GM21528 (cell line): ENCODE results near the gene CFAP20DC.
"Not testable (repeated sequence)": the region's sequence is repeated elsewhere in the genome, so short reads cannot be mapped to it uniquely, and the experiment has no call there.

Experiments used
- ATAC-seq: cut with Tn5 transposase; IDR thresholded peaks from one replicate; pipeline ENCODE4 v1.9.1; 2021; ENCODE audit warnings: mild to moderate bottlenecking, moderate library complexity; ENCODE audit not compliant: unreplicated experiment, low FRiP score

The CFAP20DC gene

DNA sequence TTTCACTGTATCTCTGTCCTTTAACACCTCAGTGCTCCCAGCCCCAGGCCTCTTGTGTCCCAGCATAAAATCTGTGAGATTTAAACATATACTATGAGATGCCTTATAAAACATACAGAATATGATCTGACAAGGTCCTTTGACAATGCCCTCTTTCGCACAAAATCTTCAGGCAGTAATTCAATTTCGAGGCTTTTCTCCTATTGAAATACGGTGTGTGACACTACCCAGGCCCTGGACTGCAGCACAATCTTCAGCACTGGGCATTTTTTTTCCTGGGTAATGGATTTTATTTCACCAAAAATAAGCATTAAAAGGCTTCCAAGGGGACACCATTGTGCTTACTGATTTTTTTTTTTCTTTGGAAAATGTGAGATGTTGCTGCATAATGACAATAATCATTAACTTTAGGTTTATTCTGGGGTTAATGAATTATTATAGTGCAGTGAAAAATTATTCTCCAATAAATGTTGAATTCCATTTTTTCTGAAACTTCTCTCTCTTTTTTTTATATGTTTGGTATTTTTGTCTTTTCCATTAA, 342.4 kb downstream of the CFAP20DC start:
- no peak for ATAC-seq

DNA sequence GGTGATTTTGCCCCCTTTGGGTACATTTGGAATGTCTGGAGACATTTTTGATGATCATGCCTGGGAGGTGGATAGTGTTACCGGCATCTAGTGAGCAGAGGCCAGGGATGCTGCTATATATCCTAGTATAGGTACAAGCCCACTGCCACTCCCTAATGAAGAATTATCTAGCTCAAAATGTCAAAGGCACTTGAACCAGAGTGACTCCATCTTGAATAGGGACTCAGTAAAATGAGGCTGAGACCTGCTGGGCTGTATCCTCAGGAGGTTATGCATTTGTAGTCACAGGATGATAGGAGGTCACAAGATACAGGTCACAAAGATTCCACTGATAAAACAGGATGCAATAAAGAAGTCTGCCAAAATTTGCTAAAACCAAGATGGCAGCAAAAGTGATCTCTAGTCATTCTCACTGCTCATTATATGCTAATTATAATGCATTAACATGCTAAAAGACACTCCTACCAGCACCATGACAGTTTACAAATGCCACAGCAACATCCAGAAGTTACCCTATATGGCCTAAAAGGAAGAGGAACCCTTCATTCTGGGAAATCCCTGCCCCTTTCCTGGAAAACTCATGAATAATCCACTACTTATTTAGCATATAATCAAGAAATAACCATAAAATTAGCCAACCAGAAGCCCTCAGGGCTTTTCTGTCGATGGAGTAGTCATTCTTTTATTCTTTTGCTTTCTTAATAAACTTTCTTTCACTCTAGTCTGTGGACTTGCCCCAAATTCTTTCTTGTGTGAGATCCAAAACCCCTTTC, 343.2 kb downstream of the CFAP20DC start:
- no peak for ATAC-seq

DNA sequence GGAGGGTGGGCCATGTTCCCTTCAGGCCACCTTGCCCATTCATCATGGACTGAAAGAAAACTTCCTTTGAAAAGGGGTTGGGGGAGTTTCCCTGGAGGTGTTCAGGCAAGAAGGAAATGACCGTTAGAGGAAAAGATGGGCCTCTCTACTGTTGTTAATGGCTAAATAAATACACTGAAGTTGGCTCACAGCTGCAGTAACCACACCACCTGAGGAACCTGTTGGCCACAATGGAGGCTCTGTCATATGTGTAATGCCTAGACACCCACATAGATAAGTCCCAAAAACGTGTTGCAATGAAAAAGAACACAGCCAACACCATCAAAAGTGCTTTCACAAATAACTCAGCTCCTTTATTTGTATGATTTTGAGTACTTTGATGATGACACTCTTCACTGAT, 345.1 kb downstream of the CFAP20DC start:
- ATAC-seq: no peak

DNA sequence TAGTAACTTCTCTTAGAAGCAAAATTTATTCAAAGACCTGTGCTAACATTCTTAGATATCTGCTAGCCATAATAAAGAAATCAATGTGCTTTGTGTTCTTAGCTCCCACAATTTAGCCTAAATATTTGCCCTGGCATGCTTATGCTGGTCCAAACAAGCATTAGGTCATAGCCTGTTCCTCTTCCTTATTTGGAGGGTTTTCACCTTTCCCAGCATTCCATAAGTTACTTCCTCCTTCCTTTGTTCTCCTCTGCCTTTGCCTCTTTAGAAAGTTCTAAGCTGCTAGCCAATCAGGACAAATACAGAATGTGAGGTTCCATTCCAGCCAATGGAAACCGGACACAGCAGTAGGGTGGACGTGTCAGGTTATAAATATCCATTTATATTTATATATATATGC, 345.5 kb downstream of the CFAP20DC start:
- ATAC-seq: not testable (repeated sequence)

DNA sequence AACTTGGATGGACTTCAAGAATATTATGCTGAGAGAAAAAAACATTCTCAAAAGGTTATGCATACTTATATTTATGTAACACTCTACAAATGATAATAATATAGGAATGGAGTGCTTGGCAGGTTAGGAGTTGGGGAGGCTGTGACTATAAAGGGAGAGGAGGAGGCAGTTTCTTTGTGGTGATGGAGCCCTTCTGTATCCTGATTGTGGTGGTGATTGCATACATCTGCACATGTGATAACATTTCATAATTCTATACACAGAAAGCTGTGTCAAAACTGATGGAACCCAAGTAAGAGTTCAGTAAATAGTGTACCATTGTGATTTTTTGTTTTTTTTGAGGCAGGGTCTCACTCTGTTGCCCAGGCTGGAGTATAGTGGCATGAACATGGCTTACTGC, 351.6 kb downstream of the CFAP20DC start:
- no peak for ATAC-seq

DNA sequence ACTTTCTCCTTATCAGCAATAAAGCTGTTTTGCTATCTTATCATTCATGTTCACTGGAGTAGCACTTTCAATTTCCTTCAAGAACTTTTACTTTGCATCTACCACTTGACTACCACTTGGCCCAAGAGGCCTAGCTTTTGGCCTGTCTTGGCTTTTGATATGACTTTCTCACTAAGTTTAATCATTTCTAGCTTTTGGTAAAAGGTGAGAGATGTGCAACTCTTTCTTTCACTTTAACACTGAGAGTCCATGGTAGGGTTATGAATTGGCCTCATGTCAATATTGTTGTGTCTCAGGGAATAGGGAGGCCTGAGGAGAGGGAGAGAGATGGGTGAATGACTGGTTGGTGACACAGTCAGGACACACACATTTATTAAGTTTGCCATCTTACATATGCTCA, 352.3 kb downstream of the CFAP20DC start:
- ATAC-seq: no peak

DNA sequence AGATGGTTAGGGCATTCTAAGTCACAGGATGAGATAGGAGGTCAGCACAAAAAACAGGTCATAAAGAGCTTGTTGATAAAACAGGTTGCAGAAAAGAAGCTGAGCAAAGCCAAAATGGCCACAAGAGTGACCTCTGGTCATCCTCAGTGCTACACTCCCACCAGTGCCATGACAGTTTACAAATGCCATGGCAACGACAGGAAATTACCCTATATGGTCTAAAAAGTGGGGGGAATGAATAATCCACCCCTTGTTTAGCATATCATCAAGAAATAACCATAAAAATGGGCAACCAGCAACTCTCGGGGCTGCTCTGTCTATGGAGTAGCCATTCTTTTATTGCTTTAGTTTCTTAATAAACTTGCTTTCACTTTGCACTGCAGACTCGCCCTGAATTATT, 353.0 kb downstream of the CFAP20DC start:
- not testable (repeated sequence) for ATAC-seq

DNA sequence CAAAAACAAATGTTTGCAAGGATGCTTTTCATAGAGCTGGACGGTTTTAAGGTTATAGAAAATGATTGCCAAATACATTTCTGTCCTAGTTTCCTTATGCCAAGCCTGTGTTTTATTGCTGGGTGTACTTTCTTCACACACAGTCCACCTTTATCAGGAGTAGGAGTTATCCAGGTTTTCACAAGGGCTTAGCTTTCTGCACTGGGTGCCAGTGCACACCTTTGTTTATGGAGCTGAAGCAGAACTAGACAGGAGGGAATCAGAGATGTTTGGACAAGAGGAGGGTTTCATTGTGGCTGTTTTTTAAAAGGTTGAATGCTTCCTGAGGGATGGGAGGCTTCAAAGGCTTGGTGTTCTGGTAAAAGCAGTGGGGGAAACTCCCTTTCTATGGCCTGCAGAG, 353.7 kb downstream of the CFAP20DC start:
- no peak for ATAC-seq

DNA sequence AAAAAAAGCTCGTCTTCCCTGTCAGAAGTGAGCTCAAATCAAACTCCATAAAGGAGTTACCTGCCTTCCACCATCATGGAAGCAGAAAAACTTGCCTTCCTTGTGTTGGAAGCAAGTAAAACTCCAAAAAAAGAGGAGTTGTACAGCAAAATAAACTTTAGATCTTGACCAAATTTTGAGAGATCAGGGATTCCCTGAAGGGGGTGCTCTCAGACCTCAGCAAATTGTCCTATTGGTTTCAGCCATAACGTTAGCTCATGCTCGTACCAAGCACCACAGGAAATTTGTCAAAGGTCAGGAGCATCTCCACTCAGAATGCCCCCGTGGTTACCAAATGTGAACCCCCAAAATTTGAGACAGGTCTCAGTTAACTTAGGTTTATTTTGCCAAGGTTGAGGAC, 354.5 kb downstream of the CFAP20DC start:
- not testable (repeated sequence) for ATAC-seq

DNA sequence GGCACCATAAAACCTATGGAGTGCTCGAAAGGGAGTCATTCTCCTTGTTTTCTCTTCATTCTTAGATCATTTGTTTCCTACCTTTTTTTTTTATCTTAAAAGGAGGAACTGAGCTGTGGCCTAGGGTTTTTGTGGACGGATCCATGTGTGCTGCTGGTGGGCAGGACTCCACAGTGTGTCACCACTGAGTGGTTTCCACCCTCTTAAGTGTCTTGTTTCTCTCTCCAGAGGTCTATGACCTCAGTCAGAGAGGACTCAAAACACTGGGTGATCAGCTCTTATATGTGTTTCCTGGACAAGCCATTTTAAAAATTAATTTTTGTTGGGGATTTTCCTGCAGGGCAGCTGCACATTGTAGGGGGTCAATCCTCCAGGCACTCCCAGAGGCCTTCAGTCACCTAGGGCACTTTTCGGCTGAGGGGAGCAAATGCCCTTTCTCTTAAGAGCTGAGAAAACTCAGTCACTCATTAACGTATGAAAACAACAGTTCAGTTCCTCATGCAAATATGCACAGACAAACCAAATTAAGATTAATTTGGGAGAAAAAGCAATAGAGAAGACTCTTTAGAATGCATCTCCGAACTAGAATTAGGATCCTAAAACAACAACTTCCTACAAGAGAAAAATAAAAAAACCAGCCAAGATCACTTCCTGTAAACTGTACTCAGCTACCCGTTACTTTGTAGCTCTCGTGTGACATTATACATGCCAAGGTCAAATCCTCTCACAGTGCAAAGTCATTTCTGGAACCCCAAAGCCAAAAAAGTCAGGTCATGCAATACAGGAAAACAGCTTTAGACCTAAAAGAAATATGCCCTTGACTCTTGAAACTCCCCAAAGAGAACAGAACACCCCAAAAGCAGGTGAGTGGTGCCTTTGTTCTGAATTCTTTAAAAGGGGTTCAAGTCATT, 355.6 kb downstream of the CFAP20DC start:
- no peak for ATAC-seq

DNA sequence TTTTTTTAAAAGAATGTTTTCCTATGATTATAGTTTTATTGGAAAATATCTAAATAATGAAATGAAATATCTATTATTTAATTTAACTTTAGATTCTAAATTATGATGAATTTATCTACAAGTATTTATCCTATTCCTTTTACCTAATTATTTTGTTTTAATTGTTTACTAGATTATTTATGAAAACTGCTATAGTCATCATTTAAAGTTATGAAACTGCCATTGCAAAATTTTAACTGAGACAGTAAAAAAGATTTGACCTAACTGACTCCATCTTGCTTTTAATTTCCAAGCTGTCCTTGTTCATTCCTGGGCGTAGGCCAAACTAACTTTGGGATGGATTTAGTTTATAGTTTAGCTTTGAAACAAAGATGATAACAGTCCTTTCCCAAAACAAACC, 357.3 kb downstream of the CFAP20DC start:
- no peak for ATAC-seq
